GM18907 (cell line): ENCODE results near the gene MRPL55.

ENCODE experiments used
- ATAC-seq: cut with Tn5 transposase; IDR thresholded peaks from one replicate; pipeline ENCODE4 v1.9.1; 2021; ENCODE audit warnings: mild to moderate bottlenecking, moderate library complexity; ENCODE audit not compliant: unreplicated experiment

The MRPL55 gene

DNA sequence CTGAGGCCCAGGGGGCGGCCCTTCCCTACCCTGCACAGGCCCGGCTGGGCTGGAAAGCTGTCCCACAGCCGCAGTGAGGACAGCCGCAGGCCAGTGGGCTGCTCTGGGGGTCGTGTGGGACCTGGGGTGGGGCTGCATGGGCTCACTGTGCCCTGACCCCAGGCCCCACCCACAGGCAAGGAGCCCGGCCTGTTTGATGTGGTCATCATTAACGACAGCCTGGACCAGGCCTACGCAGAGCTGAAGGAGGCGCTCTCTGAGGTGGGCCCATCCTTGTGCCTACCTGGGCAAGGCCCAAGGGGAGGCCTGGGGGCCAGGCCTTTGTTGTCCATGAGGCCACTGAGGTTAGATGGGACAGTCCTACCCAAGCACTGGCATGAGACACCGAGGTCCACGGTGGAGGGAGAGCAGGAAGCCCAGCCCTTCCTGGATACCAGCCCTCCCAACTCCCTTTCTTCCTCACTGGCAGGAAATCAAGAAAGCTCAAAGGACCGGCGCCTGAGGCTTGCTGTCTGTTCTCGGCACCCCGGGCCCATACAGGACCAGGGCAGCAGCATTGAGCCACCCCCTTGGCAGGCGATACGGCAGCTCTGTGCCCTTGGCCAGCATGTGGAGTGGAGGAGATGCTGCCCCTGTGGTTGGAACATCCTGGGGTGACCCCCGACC is 39.2 kb upstream of the MRPL55 start:
- ATAC-seq: no peak

DNA sequence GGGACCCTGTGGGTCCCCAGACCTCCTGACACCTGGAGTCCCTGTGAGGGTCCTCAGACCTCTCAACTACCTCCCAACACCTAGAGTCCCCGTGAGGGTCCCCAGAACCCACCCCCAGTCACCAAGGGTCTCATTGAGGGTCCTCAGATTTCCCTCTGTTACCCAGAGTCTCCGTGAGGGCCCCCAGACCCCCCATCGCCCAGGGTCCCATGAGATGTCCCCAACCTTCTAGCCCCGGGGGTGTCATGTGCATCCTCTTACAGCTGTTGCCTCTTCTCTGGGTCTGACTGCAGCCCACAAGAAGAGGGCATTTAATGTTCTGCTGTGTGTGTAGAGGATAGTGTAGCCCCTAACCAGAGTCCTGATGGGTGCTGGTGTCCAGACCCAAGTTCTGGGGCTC is 38.7 kb upstream of the MRPL55 start:
- no peak for ATAC-seq

DNA sequence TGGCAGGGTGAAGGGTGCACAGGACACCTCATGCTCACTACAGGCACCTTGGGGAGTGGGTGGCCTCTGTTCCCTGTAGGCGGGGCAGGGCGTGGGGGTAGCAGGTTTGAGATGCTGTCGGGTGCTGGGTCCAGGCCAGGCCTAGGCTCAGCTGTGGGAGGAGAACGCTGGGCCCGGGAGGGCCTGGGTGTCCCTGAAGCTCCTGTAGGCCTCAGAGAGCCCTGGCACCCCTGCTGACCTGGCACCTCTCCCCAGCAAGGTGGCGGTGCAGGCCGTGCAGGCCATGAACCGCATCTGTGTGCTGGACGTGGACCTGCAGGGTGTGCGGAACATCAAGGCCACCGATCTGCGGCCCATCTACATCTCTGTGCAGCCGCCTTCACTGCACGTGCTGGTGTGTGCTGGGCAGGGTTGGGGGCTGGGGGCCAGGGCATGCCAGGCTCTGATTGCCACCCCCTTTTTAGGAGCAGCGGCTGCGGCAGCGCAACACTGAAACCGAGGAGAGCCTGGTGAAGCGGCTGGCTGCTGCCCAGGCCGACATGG is 38.1 kb upstream of the MRPL55 start:
- ATAC-seq: no peak

DNA sequence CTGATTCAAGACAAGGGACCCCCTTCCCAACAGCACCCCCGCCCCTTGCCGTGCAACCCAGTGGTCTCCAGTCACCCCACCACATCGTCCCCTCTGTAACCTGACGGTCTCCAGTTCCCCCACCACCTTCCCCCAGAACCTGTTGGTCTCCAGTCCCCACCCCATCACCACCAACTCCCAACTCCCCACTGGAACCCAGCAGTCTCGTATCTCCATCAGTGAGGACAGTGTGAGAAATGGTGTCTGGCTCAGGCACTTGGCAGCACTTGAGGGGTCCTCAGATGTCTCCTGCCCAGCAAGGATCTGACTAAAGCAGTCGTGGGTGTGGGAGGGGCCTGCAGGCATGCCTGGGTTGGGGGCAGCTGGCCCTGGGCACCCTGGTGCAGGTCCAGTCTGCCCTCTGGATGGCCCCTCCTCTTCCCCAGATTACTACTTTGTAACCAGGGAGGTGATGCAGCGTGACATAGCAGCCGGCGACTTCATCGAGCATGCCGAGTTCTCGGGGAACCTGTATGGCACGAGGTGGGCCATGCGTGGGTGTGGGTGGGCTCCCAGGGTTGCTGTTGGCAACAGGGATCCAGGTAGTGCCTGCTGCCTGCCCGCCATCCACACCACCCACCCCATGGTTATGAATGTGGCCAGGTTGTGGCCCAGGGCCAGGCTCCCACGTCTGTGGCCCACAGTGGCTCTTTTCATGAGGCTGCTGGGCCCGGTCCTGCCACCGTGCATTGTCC is 37.5 kb upstream of the MRPL55 start:
- ATAC-seq: no peak

DNA sequence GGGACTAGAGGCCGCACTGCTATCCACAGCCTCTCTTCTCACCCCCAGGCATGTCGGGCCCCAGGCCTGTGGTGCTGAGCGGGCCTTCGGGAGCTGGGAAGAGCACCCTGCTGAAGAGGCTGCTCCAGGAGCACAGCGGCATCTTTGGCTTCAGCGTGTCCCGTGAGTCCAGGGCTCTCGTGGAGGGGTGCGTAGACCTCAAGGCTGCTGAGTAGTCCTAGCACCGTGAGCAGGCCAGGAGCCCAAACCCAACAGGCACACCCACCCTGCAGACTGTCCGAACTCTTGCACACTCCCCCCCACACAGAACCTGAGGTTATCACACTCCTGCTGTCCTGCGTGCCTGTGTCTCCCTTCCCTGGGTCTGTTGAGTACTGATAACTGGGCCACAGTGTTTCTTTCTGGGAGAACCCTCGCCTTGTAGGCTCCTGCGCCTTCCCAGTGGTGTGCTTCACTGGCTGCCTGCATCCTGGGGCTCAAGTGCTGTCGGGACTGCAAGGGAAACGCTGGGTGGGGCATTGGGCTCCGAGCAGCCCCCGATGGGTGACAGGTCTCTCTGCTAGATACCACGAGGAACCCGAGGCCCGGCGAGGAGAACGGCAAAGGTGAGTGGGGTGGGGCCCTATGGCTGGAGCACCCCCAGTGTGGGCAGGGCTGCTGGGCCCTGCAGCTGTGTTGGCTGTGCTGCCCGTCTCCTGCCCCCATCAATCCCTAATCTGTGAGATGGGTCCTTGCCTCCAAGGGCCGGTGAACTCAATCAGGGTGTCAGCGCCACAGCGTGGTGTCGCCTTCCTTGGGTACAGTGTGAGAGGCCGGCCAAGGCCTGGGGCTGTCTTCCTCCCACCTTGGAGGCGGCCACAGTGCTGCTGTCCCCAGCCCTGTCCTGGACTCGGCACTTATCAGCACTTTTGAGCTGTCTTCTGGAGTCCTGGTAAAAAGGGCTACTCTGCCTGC is 36.6 kb upstream of the MRPL55 start:
- no peak for ATAC-seq

DNA sequence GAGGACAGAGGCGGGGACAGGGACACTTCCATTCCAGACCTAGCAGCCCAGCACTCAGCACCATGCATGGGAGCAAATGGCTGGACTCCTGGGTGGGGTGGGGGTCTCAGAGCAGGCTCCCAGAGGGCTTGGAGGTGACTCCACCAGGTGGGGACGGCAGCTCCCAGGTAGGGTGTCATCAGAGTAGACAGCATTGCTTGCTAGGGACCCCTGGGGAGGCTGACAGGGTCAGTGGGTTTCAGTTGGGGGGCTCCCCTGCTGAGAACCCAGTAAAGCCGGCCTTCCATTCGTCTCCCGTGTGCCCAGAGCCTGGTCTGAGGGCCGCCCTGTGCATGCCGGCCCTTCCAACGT is 35.9 kb upstream of the MRPL55 start:
- ATAC-seq: no peak

DNA sequence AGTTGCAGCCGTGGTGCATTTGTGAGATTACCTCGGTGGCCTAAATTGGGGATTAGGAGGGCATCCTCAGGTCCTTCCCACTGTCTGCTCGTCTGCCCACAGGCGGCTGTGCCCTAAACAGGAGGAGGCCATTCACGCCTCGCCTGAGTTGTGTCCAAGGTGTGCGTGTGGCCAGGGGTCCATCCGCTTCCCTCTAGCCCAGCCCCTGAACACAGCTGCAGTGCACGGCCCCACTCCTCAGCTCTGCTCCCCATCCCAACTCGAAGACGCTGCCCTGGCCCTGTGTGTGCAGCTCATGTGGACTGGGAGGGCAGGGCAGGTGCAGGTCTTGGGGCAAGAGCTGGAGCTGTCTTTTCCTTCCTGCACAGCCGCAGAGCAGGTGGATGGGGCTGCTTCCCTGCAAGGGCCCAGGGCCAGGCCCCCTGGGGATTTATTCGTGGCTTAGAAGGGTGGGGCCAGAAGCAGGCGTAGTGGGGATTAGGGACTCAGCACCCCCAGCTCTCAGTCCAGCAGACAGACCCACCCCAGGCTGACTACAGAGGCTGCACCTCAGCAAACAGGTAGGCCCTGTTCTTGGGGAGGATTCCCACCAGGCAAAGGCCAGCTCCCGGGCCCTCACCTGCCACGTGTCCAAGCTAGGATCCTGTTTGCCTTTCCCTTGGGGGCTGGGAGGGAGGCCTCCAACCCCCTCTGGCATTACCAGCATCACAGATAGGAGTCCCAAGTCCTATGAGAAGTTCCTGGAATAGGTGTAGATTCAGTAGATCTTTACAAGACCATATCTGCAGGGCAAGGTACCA is 35.3 kb upstream of the MRPL55 start:
- no peak for ATAC-seq

DNA sequence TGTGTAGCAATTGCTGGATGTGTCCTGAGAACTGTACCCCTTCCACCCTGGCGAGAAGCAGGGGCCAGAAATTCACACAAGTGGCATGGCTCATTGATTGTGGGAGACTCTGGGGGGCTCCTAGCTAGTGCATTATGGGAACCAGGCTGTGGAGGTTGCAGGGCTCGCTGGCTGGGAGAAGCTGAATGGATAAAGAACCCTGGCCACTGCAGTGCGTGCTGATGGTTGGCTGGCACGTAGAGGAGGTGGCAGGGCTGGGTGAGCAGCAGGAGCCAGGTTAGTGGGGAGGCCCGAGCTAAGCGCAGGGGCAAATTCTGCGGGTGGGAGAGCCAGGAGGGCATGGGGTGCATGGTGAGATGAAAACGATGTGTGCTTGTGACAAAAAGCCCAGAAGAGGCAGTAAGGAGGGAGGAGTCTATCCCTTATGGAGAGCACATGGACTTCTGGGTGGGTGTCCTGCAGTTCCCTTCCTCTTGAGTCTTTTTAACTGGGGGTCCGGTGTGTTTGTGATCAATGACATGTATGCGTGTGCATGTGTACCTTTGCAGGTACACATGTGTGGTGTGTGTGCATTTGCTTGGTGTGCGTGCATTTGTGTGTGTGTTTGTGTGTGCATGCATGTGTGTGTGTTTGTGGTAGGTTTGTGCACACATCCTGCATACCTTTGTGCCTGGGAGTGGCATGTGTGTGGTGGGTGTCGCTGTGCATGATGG is 34.5 kb upstream of the MRPL55 start:
- ATAC-seq: no peak

DNA sequence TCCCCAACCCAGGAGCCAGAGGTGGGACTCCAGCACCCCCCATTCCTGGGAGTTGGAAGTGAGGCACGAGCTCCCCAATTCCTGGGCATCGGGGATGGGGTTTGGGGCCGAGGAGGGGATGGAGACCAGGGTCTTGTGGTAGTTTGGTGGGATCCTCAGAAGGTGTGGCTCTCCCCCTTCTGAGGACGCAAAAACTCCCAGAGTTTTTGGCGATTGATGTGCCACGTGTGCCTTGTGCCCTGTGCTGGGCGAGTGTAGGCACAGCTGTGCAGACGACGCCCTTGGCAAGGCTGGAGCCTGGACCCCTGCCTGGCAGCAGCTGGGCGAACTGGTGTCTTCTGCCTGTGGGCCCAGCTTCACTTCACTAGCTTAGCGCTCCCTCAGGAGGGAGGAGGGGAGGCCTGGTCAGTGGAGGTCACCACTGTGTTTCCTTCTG is 33.6 kb upstream of the MRPL55 start:
- ATAC-seq: no peak

DNA sequence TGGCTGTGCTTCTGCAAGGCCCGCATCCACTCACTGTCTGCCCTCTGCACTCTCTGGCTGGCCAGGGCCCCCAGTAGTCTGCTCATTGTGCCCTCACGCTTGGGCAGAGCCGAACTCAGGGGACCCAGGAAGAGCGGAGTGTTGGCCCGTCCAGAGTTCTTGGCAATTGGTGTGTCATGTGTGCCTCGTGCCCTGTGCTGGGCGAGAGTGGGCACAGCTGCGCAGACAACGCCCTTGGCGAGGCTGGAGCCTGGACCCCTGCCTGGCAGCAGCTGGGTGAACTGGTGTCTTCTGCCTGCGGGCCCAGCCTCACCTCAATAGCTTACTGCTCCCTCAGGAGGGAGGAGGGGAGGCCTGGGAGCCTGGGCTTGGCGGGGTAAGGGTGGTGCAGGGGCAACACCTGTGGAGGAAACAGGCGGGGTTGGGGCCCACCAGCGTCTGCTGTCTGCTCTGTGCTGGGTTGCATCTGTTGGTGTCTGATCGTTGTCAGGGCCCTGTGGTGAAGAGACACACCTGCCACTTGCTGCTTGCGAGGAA is 33.1 kb upstream of the MRPL55 start:
- ATAC-seq: no peak

DNA sequence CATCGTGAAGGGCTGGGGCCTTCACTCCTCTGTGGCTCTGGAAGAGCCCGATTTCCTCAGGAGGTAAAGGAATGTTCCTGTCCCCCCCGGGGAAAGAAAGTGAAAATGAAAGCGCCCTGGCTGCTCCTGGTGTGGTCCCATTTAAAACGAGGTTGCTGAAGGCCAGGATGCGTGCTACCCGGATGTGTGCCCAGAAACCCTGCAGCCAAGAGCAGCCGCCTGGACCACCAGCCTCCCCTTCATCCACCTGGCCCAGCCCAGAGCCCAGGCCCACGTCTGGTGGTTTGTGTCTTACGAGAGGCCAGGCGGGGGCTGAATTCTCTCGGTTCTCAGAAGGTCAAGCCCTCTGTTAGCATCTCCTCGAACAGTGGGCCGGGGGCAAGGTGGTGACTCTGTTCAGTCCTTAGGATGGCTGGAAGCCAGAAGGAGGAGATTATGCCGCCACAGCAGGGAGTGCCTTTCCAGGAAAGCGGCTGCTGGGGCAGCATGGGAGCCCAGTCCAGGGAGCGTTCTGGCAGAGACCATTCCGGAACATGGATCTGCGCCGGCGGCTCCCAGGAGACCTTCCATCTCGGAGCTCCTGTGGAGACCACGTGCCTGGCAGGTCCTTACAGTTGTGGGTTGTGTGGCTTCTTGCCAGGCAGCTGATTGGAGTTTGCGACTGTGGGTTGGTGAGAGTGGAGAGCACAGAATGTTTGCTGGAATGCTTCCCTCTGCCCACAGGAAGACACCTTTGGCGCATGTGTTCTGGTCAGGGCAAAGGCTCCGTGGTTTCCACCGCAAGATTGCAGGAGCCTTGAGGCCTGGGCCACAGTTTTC is 32.3 kb upstream of the MRPL55 start:
- no peak for ATAC-seq

DNA sequence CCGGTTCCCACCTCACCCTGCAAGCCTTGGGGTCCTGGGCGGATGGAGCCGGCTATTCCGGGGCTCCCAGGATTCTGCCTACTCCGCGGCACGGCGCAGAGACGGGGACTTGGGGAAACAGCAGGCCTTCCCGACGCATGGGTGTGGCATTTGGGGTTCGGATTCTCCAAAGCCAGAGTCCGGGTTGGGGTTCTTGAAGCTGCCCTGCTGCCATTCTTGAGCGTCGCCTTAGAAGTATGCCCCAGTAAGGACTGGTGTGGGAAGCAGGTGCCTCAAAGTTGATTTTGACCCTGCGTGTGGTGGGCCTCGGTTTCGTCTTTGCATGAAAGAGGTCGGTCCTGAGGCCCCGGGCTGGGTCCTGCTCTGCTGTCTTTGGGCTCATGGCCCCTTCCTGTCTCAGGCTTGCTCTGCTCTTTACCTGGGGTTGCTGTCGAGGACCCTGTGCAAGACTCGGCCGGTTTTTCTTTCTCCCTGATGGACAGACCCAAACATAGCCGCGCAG is 31.7 kb upstream of the MRPL55 start:
- no peak for ATAC-seq

DNA sequence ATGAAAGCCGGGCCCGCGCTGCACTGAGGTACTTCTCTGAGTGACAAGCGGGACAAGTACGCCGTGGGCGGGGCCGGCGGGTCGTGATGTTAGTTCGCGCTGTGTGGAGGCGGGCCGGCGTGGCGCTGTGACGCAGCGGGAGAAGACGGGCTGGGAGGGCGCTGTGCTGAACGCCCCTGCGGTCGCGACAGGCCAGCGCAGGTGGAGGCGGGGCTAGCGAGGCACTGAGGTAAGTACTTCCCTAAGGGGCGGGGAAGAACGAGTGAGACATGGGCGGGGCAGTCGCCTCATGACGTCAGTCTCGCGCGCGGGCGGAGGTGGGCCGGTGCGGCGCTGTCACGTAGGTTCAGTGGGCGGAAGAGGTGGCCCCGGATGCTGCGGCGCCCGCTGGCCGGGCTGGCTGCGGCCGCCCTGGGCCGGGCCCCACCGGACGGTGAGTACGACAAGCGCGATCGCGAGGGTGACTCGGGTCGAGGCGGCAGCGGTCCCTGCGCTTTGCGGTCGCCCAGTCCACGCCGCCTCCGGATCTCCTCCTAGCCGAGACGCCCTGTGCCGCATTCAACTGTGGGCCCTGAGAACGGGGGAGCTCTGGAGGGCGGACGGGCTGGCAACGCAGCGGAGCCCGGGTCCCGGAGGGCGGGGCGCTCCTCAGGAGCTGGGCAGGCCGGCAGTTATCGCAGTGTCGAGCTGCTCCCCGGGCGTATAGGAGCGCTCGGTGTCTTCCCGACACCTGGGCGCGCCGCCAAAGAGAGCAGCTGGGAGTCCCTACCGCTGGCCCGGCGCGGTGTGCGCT is 31.0 kb upstream of the MRPL55 start, which contains the start of gene GUK1:
GUK1 (plus strand) TSS at position 349 of the 793 bp plus-strand sequence; CDS start at position 373, 24 bp downstream.
- ATAC-seq: peak; percentile 93

DNA sequence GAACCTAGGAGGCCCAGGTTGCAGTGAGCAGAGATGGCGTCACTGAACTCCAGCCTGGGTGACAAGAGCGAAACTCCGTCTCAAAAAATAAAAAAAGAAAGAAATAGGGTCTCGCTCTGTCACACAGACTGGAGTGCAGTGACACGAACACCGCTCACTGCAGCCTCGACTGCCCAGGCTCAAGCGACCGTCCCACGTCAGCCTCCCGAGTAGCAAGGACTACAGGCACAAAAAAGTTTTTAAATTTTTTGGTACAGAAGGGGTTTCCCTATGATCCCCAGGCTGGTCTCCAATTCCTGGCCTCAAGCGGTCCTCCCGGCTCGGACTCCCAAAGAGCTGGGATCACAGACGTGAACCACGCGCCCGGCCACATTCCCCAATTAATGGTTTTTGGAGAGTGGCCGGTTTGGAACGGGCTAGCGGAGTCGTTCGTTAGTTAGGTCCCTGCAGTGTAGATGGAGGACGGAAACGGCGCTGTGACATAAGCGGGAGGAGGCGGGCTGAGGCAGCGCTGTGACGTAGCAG is 30.4 kb upstream of the MRPL55 start:
- ATAC-seq: no peak

DNA sequence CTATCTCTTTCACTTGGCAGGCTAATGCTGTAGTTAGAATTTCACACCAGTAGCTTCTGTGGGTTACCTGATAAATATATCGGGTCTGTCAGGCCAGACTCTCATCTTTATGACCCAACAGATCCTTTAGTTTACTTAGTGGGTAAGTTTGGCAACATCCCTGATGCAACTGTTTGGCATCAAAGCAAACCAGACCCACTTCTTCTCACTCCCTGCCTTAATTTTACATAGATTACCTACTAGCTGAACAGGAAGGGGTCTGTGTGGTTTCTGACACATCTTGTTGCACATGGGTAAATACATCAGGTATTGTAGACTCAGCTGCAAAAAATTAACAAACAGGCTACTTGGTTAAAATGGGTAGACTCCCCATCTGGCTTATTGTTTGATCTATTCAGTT is 27.8 kb upstream of the MRPL55 start:
- ATAC-seq: no peak

DNA sequence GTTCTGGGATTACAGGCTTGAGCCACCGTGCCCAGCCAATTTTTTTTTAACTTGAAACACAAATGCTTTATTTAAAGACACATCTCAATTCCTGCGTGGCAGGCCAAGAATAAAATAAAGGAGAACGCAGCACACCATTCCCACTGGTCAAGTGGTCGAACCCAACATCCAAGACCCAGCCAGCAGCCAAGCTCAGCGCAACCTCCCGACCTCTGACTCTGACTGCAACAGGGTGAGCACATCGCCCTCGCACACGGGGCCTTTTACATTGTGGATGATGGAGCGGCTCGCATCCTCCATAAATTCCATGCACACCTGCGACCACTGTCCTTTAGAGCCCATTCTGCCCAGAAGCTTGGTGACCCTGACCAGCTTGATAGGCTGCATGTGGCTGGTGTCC is 25.5 kb upstream of the MRPL55 start:
- no peak for ATAC-seq

DNA sequence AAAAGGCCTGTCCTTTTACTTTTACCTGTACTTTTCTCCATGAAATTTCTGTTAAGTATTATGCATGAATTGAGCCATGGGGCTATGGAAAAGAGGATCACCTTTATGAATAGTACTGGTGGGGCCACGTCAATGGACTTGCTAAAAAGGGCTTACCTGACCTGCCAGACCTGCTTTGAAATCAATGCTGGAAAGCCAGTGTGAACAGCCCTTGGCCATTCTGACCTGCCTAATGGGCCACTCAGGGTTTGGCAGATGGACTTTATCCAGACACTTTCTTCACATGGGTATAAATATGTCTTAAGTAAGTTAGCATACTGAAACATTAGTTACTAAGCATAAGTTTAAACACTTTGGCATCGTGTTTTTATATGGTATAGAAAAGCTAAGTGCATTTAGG is 22.7 kb upstream of the MRPL55 start:
- no peak for ATAC-seq
